IPS-15b (cell line): ENCODE results near the gene CACNG4.

ENCODE experiments used
- H3K27me3 ChIP-seq: one replicate; pipeline ENCODE4 v1.6.1; 2013; ENCODE audit warnings: low read length; ENCODE audit not compliant: control insufficient read depth, insufficient read depth
- H3K36me3 ChIP-seq: one replicate; pipeline ENCODE4 v1.6.1; 2013; ENCODE audit warnings: low read length; ENCODE audit not compliant: control insufficient read depth, insufficient read depth
- H3K4me1 ChIP-seq: one replicate; pipeline ENCODE4 v1.6.1; 2013; ENCODE audit warnings: mild to moderate bottlenecking, low read length; ENCODE audit not compliant: control insufficient read depth, insufficient read depth
- H3K4me3 ChIP-seq: one replicate; pipeline ENCODE4 v1.5.1; 2013; ENCODE audit warnings: low read depth, low read length
- H3K9ac ChIP-seq: one replicate; pipeline ENCODE4 v1.6.1; 2013; ENCODE audit warnings: low read depth, mild to moderate bottlenecking, low read length
- H3K9me3 ChIP-seq: one replicate; pipeline ENCODE4 v1.6.1; 2013; ENCODE audit warnings: mild to moderate bottlenecking, low read length; ENCODE audit not compliant: control insufficient read depth, insufficient read depth

The CACNG4 gene

DNA sequence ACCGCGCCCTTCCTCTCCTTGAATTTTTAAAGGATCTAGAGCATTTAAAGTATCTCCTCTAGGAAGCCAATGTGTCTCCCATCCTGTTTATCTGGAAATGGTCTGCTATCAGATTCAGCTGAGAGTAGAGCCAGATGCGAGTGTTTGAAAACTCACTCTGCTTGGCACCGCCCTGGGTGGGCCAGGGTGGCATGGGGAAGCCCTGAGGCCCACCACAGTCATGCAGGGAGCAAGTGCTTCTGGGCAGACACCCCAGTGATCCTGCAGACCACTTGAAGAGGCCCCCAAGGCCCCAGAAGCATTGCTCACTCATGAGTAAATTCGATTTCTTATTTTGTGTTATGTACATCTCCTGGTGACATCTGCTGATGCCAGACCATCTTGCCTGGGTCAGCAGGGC is 8.7 kb upstream of the CACNG4 start:
- H3K4me3 ChIP-seq = no peak overlapping the region
- no peaks in the 10 kb centered on the region for H3K36me3 ChIP-seq
- no peaks in the 10 kb centered on the region for H3K27me3 ChIP-seq
- H3K9ac ChIP-seq = no peak overlapping the region
- peaks cover 12% of the 10 kb centered on the region for H3K4me1 ChIP-seq
- H3K9me3 ChIP-seq = no peaks in the 10 kb centered on the region

DNA sequence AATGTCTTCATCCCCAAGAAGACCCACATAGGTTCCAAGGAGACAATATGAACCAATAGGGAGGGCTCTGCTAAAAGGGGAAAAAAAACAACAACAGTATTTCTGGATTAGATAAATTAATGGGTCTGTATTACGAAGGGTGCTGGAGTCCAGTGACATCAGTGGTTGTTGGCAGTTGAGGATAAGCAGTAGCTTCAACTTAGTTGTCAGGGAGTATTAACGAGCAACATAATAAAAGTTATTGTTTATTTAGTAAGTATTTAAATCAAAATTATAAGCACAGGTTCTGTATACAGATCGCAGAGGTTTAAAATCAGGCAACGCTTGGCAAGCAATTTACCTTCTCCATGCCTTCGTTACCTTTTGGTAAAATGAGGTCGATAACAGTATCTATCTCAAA is 7.6 kb upstream of the CACNG4 start:
- Histone ChIP-seq H3K4me1 (peaks cover 7% of the 10 kb centered on the region), H3K27me3 (no peaks in the 10 kb centered on the region), H3K4me3 (no peak overlapping the region), H3K9me3 (no peaks in the 10 kb centered on the region), H3K9ac (no peak overlapping the region), H3K36me3 (no peaks in the 10 kb centered on the region)

DNA sequence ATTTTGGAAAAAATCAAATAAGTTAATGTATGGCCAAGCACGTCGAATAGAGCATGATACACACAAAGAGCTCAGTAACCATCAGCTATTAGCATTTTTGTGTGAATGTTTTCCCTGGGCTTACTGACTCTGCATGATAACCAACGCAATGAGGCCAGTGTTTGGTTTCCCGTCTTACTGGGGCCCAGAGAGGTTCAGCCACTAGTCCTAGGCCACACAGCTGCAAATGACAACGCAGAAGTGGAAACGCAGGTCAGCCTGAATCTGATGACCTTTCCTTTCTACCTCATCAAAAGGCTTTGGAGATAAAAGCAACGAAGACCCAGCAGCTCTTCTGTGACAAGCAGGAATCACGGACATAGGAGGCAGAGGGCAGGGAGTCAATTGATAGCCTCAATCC is 7.2 kb upstream of the CACNG4 start:
- Histone ChIP-seq H3K9ac (no peak overlapping the region), H3K4me1 (peaks cover 5% of the 10 kb centered on the region), H3K27me3 (peaks cover 3% of the 10 kb centered on the region), H3K4me3 (no peak overlapping the region), H3K36me3 (no peaks in the 10 kb centered on the region), H3K9me3 (no peaks in the 10 kb centered on the region)

DNA sequence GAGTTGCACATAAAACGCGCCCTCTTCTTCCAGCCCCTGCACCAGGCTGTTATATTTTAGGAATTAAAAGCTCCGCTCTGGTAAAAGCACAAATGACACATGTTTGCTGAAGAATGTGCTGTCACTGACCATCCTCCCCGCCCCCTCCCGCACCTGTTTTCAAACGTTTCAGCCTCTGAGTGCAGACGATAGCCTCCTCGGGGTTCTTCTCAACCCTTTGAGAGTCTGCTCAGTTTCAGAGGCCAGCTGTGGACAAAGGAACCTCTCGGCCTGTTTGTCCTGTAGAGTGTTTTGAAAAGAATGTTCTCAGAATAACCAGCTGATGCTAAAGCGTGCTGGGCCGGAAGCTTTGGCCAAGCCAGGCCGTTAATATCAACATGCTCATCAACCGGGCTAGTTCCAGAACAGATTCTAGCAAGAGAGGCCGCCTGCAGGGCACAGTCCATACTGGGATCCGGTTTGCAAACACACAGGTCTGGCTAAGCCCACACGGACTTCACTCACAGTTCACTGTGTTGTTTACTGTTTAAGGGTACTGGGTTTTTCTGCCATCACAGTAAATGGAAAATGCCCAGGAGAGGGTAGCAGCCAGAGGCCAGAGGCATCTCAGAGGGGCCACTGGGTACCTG is 6.4 kb upstream of the CACNG4 start:
- Histone ChIP-seq H3K36me3 (no peaks in the 10 kb centered on the region), H3K4me1 (peaks cover 3% of the 10 kb centered on the region), H3K4me3 (no peak overlapping the region), H3K27me3 (peaks cover 10% of the 10 kb centered on the region), H3K9ac (no peak overlapping the region), H3K9me3 (no peaks in the 10 kb centered on the region)

DNA sequence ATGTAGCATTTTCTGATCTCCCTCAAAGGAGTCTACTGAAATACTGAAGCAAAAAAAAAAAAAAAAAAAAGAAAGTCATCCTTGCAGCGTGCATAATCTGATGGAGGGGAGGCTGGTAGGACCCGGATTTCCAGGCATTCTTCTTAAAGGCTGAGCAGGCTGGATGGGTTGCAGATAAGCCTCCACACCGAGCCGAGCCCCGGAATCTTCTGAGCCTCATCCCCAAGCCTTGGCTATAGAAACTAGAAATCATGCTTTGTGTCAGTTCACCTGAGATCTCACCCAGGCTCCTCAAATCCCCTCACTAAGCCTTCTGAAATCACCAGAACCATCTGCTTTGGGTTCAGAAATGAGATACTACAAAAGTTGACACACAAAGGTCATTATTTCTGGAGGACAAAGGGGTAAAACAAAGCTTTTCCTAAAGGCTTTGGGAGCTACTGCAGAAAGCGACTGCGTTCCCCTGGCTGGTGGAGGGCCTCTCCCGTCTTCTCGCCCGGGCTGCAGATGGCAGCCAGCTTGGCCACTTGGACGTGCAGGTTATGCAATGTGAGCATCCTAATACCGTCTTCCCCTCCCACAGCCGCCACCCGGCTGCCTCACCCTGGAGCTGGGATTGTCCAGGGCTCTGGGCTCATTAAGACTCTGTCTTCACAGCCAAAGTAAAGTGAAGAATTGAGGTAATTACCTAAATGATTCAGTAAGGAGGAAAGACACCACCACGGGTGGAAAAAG is 4.7 kb upstream of the CACNG4 start:
- peaks cover 21% of the 10 kb centered on the region for H3K27me3 ChIP-seq
- no peak overlapping the region for H3K4me3 ChIP-seq
- no peak overlapping the region for H3K9ac ChIP-seq
- no peaks in the 10 kb centered on the region for H3K9me3 ChIP-seq
- peaks cover 3% of the 10 kb centered on the region for H3K4me1 ChIP-seq
- H3K36me3 ChIP-seq = no peaks in the 10 kb centered on the region

DNA sequence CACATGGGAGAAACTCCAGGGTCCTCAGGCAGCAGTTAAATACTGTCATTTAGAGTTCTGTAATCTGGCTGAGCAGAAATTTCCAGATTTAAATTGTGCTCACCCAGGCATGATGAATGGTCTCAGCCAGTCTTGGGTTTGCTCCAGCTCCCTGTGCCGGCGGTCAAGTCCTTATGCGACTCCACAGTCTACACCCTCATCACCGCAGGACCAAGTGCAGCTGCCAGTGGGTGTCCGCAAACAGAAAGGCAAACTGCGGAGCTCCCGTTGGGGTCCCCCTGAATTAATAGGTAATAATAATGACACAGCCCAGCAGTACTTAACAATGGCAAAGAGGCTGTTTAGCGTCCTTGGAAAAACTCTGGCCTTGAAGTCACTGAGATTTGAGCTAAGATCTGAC is 3.9 kb upstream of the CACNG4 start:
- no peak overlapping the region for H3K9ac ChIP-seq
- no peaks in the 10 kb centered on the region for H3K36me3 ChIP-seq
- H3K27me3 ChIP-seq = peaks cover 21% of the 10 kb centered on the region
- no peaks in the 10 kb centered on the region for H3K9me3 ChIP-seq
- H3K4me1 ChIP-seq = peaks cover 3% of the 10 kb centered on the region
- H3K4me3 ChIP-seq = no peak overlapping the region

DNA sequence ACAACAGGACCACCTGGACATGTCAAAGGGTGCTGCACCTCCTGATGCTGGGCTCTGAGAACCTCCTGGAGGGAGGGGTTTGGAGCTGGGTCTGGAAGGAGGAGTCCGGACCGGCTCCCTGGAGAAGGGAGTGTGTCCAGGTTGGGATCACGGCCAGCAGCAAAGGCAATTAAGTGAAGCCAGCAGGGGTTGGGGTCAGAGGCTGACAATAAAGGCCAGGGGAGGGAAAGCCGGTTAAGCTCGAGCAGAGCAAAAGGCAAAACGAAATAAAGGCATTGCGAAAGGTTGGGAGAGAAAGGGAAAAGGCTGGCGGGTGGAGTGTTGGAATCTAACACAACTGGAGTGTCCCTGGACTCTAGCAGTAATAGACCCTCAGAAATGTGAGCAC is 992 bp upstream of the CACNG4 start:
- Histone ChIP-seq H3K9me3 (no peaks in the 10 kb centered on the region), H3K9ac (no peak overlapping the region), H3K4me3 (peak overlapping the region; percentile 63)

DNA sequence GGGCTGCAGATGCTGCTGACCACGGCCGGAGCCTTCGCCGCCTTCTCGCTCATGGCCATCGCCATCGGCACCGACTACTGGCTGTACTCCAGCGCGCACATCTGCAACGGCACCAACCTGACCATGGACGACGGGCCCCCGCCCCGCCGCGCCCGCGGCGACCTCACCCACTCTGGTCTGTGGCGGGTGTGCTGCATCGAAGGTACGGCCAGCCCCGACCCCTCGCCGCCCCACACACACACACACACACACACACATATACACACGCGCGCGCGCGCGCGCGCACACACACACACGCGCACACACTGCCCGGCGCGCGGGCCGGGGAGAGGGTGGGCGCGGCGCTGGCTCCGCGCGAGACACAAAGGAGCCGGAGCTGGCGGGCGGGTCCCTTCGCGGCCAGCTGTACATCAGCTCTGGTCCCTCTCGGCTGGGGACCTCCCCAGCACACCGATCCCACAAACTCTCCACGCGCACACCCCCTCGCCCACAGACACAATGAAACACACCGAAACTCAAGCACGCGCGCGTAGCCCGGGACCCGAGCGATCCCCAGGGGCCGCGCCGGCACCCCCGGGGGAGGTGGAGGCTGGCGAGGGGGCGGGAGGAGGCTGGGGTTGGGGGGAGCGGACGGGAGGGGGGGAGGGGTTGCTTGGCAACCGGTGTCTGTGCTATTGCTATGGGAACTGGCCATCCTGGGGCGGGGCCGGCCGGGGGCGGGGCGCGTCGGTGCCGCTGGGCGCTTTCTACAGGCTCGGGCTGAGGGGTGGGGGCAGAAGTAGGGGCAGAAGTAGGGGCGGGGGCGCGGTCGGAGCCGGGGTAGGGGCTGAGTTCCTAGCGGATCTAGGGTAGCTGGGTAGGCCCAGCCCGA is 658 bp downstream of the CACNG4 start:
- Histone ChIP-seq H3K4me3 (peak overlapping the region; percentile 77), H3K36me3 (no peaks in the 10 kb centered on the region), H3K9ac (no peak overlapping the region), H3K9me3 (no peaks in the 10 kb centered on the region), H3K4me1 (no peaks in the 10 kb centered on the region), H3K27me3 (peaks cover 46% of the 10 kb centered on the region)

More for the DNA sequence above, 992 bp upstream of the CACNG4 start:
- no peaks in the 10 kb centered on the region for H3K4me1 ChIP-seq
- H3K27me3 ChIP-seq = peaks cover 46% of the 10 kb centered on the region
- no peaks in the 10 kb centered on the region for H3K36me3 ChIP-seq

DNA sequence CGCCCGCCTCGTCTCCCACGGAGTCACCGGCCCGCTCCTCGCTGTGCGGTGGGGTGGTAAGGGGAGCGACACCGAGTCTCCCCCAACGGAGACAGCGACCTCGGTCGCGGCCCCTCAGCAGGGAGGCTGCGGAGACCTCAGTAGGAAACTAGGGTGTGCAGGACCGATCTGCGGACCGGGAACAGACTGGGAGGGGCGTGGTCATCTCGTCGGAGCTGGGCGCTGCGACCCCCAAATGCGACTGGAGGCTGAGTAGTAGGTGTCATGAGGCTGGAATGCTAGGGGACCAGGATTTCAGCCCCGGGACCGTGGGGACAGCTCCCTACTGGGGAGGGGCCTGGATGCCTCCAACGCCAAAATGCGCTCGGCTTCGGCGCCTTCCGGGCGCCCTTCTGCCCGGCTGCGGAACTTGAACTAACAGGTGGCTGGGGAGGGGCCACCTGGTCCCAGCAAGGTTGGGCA is 1.3 kb downstream of the CACNG4 start:
- no peaks in the 10 kb centered on the region for H3K4me1 ChIP-seq
- no peaks in the 10 kb centered on the region for H3K36me3 ChIP-seq
- peaks cover 46% of the 10 kb centered on the region for H3K27me3 ChIP-seq
- H3K9ac ChIP-seq = no peak overlapping the region
- no peaks in the 10 kb centered on the region for H3K9me3 ChIP-seq
- peak overlapping the region; percentile 77 for H3K4me3 ChIP-seq

DNA sequence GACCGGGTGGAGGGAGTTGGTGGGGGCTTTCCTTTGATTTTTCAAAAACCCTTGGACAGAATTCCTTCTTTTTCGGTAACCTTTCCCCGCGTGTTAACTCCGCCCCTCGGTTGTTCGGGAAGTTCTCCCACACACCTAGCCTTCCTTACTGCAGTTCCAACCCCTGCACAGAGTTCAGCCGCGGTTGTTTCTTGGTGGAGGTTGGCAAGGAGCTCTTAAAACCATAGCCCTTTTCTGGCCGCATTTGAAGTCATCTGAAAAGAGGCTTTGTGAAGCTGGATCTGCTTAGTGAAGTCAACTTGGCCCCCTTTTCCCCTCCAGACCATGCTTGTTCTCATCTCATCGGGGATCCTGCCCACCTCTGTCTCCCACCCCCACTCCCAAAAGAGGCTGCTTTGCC is 1.8 kb downstream of the CACNG4 start:
- Histone ChIP-seq H3K9ac (no peak overlapping the region), H3K27me3 (peaks cover 46% of the 10 kb centered on the region), H3K36me3 (no peaks in the 10 kb centered on the region), H3K4me3 (peak overlapping the region; percentile 77), H3K9me3 (no peaks in the 10 kb centered on the region), H3K4me1 (no peaks in the 10 kb centered on the region)

DNA sequence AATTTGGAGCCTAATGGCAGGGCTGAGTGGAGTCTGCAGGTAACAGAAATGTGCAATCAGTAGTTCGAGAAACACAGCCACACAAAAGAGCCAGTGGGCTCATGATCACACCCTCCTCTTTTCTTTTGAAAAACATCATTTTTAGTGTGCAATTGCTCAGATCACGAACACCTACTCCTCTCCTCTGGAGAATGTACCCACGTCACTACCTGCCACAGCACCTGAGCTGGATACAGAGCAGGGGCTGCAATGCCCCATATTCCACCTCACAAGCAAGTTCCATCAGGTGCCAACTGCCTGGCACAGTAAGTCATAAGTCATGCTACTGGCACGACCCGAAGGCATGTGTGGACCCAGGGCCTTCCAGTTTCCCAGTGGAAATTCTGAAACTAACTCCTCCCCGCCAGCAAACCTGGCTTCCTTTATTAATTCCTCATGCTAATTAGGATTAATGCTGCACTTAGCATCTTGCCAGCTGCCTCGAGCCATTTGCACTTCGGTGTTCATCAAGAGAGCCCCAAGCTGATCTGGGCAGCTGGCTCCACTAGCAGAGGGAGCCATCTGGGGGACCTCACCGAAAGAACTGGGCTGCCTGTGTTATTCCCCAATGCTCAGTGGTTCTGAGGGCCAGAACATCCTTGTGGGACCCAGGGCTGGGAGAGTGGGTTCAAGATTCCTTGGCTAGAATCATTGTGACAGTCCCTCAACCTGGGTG is 2.4 kb downstream of the CACNG4 start:
- H3K4me1 ChIP-seq = no peaks in the 10 kb centered on the region
- no peaks in the 10 kb centered on the region for H3K9me3 ChIP-seq
- no peaks in the 10 kb centered on the region for H3K36me3 ChIP-seq
- H3K27me3 ChIP-seq = peaks cover 46% of the 10 kb centered on the region
- H3K4me3 ChIP-seq = peak overlapping the region; percentile 77
- no peak overlapping the region for H3K9ac ChIP-seq
